DOHH2 (cell line): Measurements from ENCODE around the gene BECN2.

Experiments used
- H3F3A ChIP-seq: fragments of 200-600 bp; sonication (generic), shearing (Covaris generic); 2 replicates; pipeline ENCODE4 v1.6.0; 2016; ENCODE audit warnings: antibody characterized with exemption, mild to moderate bottlenecking; ENCODE audit not compliant: control insufficient read depth, insufficient read depth
- H3K27ac ChIP-seq: fragments of 200-600 bp; sonication (generic); 2 replicates; pipeline ENCODE4 v1.5.1; 2014; ENCODE audit warnings: low read depth, mild to moderate bottlenecking, low read length, moderate library complexity
- H3K27me3 ChIP-seq: fragments of 200-600 bp; sonication (generic); 2 replicates; pipeline ENCODE4 v1.6.1; 2014; ENCODE audit warnings: mild to moderate bottlenecking, low read length, mixed read lengths; ENCODE audit not compliant: control insufficient read depth
- H3K36me3 ChIP-seq: fragments of 200-600 bp; sonication (generic); 2 replicates; pipeline ENCODE4 v1.6.1; 2014; ENCODE audit warnings: mild to moderate bottlenecking, low read length, moderate library complexity, mixed read lengths; ENCODE audit not compliant: control insufficient read depth
- H3K4me1 ChIP-seq: fragments of 200-600 bp; sonication (generic); 2 replicates; pipeline ENCODE4 v1.6.1; 2014; ENCODE audit warnings: mild to moderate bottlenecking, low read length, mixed read lengths; ENCODE audit not compliant: control insufficient read depth
- H3K4me2 ChIP-seq: fragments of 200-600 bp; sonication (generic); 2 replicates; pipeline ENCODE4 v1.6.0; 2014; ENCODE audit warnings: mild to moderate bottlenecking, low read length, moderate library complexity
- H3K4me3 ChIP-seq: fragments of 200-600 bp; sonication (generic); 2 replicates; pipeline ENCODE4 v1.5.1; 2014; ENCODE audit warnings: mild to moderate bottlenecking, low read length, mixed read lengths
- H3K79me2 ChIP-seq: fragments of 200-600 bp; sonication (generic); 2 replicates; pipeline ENCODE4 v1.6.1; 2014; ENCODE audit warnings: mild to moderate bottlenecking, low read length, mixed read lengths; ENCODE audit not compliant: control insufficient read depth
- H3K9me2 ChIP-seq: fragments of 200-600 bp; sonication (generic); replicated peaks from 2 replicates; pipeline ENCODE4 v1.6.1; 2014; ENCODE audit warnings: mild to moderate bottlenecking, low read length, mixed read lengths; ENCODE audit not compliant: control insufficient read depth
- H3K9me3 ChIP-seq: fragments of 200-600 bp; sonication (generic); 2 replicates; pipeline ENCODE4 v1.6.1; 2014; ENCODE audit warnings: antibody characterized with exemption, low read length, mixed read lengths; ENCODE audit not compliant: control insufficient read depth, insufficient read depth
- H4K20me1 ChIP-seq: fragments of 200-600 bp; sonication (generic); 2 replicates; pipeline ENCODE4 v1.6.0; 2014; ENCODE audit warnings: low read depth, mild to moderate bottlenecking, antibody characterized with exemption, low read length, moderate library complexity; ENCODE audit not compliant: control insufficient read depth, insufficient read depth
- CTCF ChIP-seq: fragments of 200-600 bp; sonication (generic); IDR thresholded peaks from one replicate; pipeline ENCODE4 v1.5.1; 2014; ENCODE audit warnings: antibody characterized with exemption, mild to moderate bottlenecking, low read depth, low read length; ENCODE audit not compliant: poor library complexity, severe bottlenecking
- EZH2phosphoT487 ChIP-seq: fragments of 200-600 bp; sonication (generic); IDR thresholded peaks from 2 replicates; pipeline ENCODE4 v1.6.1; 2017; ENCODE audit warnings: borderline replicate concordance, mild to moderate bottlenecking, antibody characterized with exemption, low read length, moderate library complexity, mixed read lengths

BECN2 gene, protein sequence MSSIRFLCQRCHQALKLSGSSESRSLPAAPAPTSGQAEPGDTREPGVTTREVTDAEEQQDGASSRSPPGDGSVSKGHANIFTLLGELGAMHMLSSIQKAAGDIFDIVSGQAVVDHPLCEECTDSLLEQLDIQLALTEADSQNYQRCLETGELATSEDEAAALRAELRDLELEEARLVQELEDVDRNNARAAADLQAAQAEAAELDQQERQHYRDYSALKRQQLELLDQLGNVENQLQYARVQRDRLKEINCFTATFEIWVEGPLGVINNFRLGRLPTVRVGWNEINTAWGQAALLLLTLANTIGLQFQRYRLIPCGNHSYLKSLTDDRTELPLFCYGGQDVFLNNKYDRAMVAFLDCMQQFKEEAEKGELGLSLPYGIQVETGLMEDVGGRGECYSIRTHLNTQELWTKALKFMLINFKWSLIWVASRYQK

DNA sequence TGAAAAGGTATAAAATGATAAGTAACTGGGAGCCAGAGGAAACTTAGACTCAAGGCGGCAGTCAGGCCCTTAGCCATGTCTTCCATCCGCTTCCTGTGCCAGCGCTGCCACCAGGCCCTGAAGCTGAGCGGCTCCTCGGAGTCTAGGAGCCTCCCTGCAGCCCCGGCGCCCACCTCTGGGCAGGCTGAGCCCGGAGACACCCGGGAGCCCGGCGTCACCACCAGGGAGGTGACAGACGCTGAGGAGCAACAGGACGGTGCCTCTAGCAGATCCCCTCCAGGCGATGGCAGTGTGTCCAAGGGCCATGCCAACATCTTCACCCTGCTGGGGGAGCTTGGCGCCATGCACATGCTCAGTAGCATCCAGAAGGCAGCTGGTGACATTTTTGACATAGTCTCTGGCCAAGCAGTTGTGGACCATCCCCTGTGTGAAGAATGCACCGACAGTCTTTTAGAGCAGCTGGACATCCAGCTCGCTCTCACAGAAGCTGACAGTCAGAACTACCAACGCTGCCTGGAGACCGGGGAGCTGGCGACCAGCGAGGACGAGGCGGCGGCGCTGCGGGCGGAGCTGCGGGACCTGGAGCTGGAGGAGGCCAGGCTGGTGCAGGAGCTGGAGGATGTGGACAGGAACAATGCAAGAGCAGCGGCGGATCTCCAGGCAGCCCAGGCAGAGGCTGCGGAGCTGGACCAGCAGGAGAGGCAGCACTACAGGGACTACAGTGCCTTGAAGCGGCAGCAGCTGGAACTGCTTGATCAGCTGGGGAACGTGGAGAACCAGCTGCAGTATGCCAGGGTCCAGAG, at the start of gene BECN2:
Gene BECN2 (plus strand): TSS at position 76 of the 803 bp plus-strand sequence. CDS start 0 bp downstream, at position 76.
- no peak within 1 kb of the TSS for H3K4me2 ChIP-seq
- TF ChIP-seq CTCF = no peak
- no peak for TF ChIP-seq EZH2phosphoT487

GRCh38 chr1:241916196-241916595, 41.4 kb upstream of the BECN2 start:
- no peaks in the 10 kb centered on the region for H3K79me2 ChIP-seq
- TF ChIP-seq CTCF = no peak
- TF ChIP-seq EZH2phosphoT487 = no peak

More for the DNA sequence above, at the start of gene BECN2:
- no peak within 1 kb of the TSS for H3K4me3 ChIP-seq
- H3K9me3 ChIP-seq = no peaks in the 10 kb centered on the region
- H3K79me2 ChIP-seq = no peaks in the 10 kb centered on the region
- no peaks in the 10 kb centered on the region for H4K20me1 ChIP-seq
- no peaks in the 10 kb centered on the region for H3K4me1 ChIP-seq
- no peaks in the 10 kb centered on the region for H3K27me3 ChIP-seq
- H3K9me2 ChIP-seq = no peaks in the 10 kb centered on the region
- H3K27ac ChIP-seq = no peak within 1 kb of the TSS
- H3K36me3 ChIP-seq = no peaks in the 10 kb centered on the region
- no peaks in the 10 kb centered on the region for H3F3A ChIP-seq

DNA sequence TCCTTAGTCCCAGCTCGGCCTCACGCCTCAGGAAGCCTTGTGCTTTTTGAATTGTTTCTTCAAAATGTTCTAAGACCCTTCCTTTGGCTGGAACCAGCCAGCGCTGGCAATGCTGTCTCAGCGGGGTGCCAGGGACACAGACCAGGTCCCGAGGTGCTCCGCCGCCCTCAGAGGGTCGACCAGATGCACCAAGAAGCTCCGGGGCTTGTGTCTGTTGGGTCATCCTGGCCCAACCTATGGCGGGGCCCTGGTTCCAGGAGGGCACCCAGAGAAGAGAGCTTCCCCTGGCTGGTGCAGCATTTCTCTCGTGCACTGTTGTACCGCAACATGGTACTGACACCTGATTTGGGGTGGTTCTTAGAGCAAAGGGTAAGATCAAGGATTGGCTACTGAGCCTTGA, 40.1 kb upstream of the BECN2 start:
- H3F3A ChIP-seq = no peaks in the 10 kb centered on the region
- no peaks in the 10 kb centered on the region for H3K27me3 ChIP-seq
- no peak overlapping the region for H3K27ac ChIP-seq
- H3K4me3 ChIP-seq = no peak overlapping the region
- H3K4me1 ChIP-seq = no peaks in the 10 kb centered on the region
- no peaks in the 10 kb centered on the region for H3K9me2 ChIP-seq
- H4K20me1 ChIP-seq = no peaks in the 10 kb centered on the region
- no peaks in the 10 kb centered on the region for H3K9me3 ChIP-seq
- TF ChIP-seq CTCF (no peak), EZH2phosphoT487 (no peak)
- no peaks in the 10 kb centered on the region for H3K36me3 ChIP-seq
- no peaks in the 10 kb centered on the region for H3K79me2 ChIP-seq
- H3K4me2 ChIP-seq = no peak overlapping the region

More at GRCh38 chr1:241916196-241916595, 41.4 kb upstream of the BECN2 start:
- Histone ChIP-seq H3F3A (no peaks in the 10 kb centered on the region), H3K9me3 (no peaks in the 10 kb centered on the region), H3K27ac (no peak overlapping the region), H3K4me3 (no peak overlapping the region), H3K4me2 (no peak overlapping the region), H3K36me3 (no peaks in the 10 kb centered on the region), H3K4me1 (no peaks in the 10 kb centered on the region), H4K20me1 (no peaks in the 10 kb centered on the region), H3K9me2 (no peaks in the 10 kb centered on the region), H3K27me3 (no peaks in the 10 kb centered on the region)
